Right atrium auricular region (tissue), 2 donors: ENCODE data around the gene OR13A1. TPM values are rescaled to one million over a fixed set of nuclear protein-coding genes. Genes with fewer than 3 reads are reported as not detected.
"Not testable (repeated sequence)": the region's sequence is repeated elsewhere in the genome, so short reads cannot be mapped to it uniquely, and the experiment has no call there.

Experiments used
- DNase-seq: peaks from one replicate; pipeline ENCODE4 v3.0.0-alpha.2; 2019; ENCODE audit warnings: low spot score
- H3K27ac ChIP-seq, 2 donors: fragments of 200-600 bp; sonication (generic); 1 replicate in 1 of 2; 2 replicates in 1 of 2; pipeline ENCODE4 v1.5.1; 2016 to 2019
- H3K27me3 ChIP-seq, 2 donors: fragments of 200-600 bp; sonication (generic); one replicate each; pipeline versions ENCODE4 v1.5.1 to v1.6.0; 2017 to 2019
- H3K36me3 ChIP-seq: fragments of 200-600 bp; sonication (generic); one replicate; pipeline ENCODE4 v1.5.1; 2016
- H3K4me1 ChIP-seq, 2 donors: fragments of 200-600 bp; sonication (generic); one replicate each; pipeline versions ENCODE4 v1.5.1 to v1.6.0; 2017 to 2019
- H3K4me3 ChIP-seq, 2 donors: fragments of 200-600 bp; sonication (generic); 1 replicate in 1 of 2; 2 replicates in 1 of 2; pipeline ENCODE4 v1.5.1; 2017 to 2019; ENCODE audit warnings: mild to moderate bottlenecking in 1 of 2, moderate library complexity in 1 of 2
- H3K9me3 ChIP-seq, 2 donors: fragments of 200-600 bp; sonication (generic); one replicate each; pipeline ENCODE4 v1.5.1; 2019
- CTCF ChIP-seq, 2 donors: fragments of 200-600 bp; sonication (generic); IDR thresholded peaks; one replicate each; pipeline ENCODE4 v1.5.1; 2019; ENCODE audit warnings: antibody characterized with exemption in 2 of 2
- total RNA-seq, 2 donors: library from RNA; depleted of rRNA; stranded (reverse); fragments of >200 nt; gene quantifications; one replicate each; pipeline ENCODE4 v1.1.0, GENCODE V29; 2016

The OR13A1 gene
- total RNA-seq = not detected

DNA sequence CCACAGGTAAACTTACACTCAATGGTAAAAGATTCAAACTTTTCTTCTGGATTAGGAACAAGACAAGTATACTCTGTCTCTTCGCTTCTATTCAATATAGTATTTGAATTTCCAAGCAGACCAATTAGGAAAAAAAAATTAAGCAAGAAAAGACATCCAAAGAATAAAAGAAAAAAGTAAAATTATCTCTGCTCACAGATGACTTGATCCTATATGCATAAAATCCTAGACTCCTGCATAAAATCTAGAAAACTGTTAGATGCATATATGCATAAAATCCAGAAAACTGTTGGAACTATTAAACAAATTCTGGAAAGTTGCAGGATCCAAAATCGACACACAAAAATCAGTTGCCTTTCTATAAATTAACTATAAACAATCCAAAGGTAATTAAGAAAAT is at the start of gene OR13A1:
Gene OR13A1, minus strand, starts transcription at position 101 of the 400 bp plus-strand sequence. CDS start 11,186 bp downstream, outside the sequence.
- Histone ChIP-seq H3K4me3 (no peak within 1 kb of the TSS), H3K4me1 (no peaks in the 10 kb centered on the region), H3K36me3 (no peaks in the 10 kb centered on the region), H3K27me3 (no peaks in the 10 kb centered on the region), H3K27ac (no peak within 1 kb of the TSS), H3K9me3 (peaks cover 0 to 22% of the 10 kb centered on the region in 2 donors)
- no peak for TF ChIP-seq CTCF (IDR thresholded peaks at IDR 0.05)
- no peak for DNase-seq

- H3K9me3 ChIP-seq, H3K27me3 ChIP-seq, H3K36me3 ChIP-seq, DNase-seq, H3K4me3 ChIP-seq, H3K27ac ChIP-seq, H3K4me1 ChIP-seq: not testable (repeated sequence)
Observed at GRCh38 chr10:45361983-45362799, 46.8 kb upstream of the OR13A1 start.

GRCh38 chr10:45358961-45359360 is 43.6 kb upstream of the OR13A1 start:
- not testable (repeated sequence) for H3K36me3 ChIP-seq, H3K4me1 ChIP-seq, H3K4me3 ChIP-seq, DNase-seq, H3K27me3 ChIP-seq, H3K27ac ChIP-seq, H3K9me3 ChIP-seq

- Histone ChIP-seq H3K9me3 (no peaks in the 10 kb centered on the region), H3K27ac (no peak overlapping the region), H3K4me1 (no peaks in the 10 kb centered on the region), H3K4me3 (no peak overlapping the region), H3K27me3 (no peaks in the 10 kb centered on the region), H3K36me3 (no peaks in the 10 kb centered on the region)
- DNase-seq = no peak
- TF ChIP-seq CTCF (IDR thresholded peaks at IDR 0.05) = no peak
Observed at GRCh38 chr10:45355494-45355893, 40.1 kb upstream of the OR13A1 start.

DNA sequence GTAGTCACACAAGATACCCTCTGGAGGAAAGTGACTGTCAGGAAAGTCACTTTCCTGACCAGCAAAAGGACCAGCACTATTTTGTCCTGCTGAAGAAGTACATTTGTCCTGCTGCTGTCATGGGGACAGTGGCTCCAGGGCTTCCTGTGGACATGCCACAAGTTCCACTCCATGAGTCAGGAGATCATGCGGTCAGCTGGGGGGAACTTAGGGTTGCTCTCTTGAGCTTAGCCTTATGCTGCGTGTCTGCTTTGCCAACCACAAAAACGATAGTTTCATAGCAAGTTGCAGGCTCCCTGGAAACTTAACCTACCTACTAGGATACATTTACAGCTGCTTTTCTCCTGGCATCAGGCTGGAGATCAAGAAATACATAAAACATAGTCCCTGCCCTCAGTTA is 38.9 kb upstream of the OR13A1 start:
- DNase-seq = no peak
- H3K27me3 ChIP-seq = no peaks in the 10 kb centered on the region
- no peaks in the 10 kb centered on the region for H3K36me3 ChIP-seq
- H3K9me3 ChIP-seq = no peaks in the 10 kb centered on the region
- H3K4me1 ChIP-seq = no peaks in the 10 kb centered on the region
- H3K27ac ChIP-seq = no peak overlapping the region
- no peak for TF ChIP-seq CTCF (IDR thresholded peaks at IDR 0.05)
- no peak overlapping the region for H3K4me3 ChIP-seq

GRCh38 chr10:45353186-45353585 is 37.8 kb upstream of the OR13A1 start:
- no peak for TF ChIP-seq CTCF (IDR thresholded peaks at IDR 0.05)
- H3K9me3 ChIP-seq = no peaks in the 10 kb centered on the region
- no peak for DNase-seq

GRCh38 chr10:45348196-45348765 is 32.9 kb upstream of the OR13A1 start:
- not testable (repeated sequence) for H3K4me1 ChIP-seq, H3K36me3 ChIP-seq, H3K9me3 ChIP-seq, H3K4me3 ChIP-seq, H3K27me3 ChIP-seq, H3K27ac ChIP-seq, DNase-seq

More at GRCh38 chr10:45353186-45353585, 37.8 kb upstream of the OR13A1 start:
- H3K27ac ChIP-seq = no peak overlapping the region
- no peaks in the 10 kb centered on the region for H3K27me3 ChIP-seq
- H3K4me1 ChIP-seq = no peaks in the 10 kb centered on the region
- H3K4me3 ChIP-seq = no peak overlapping the region
- no peaks in the 10 kb centered on the region for H3K36me3 ChIP-seq

- H3K9me3 ChIP-seq, H3K4me1 ChIP-seq, H3K4me3 ChIP-seq, H3K27me3 ChIP-seq, H3K36me3 ChIP-seq, DNase-seq, H3K27ac ChIP-seq: not testable (repeated sequence)
Observed at GRCh38 chr10:45347464-45347863, 32.1 kb upstream of the OR13A1 start.

- not testable (repeated sequence) for H3K4me1 ChIP-seq, H3K27me3 ChIP-seq, H3K4me3 ChIP-seq, H3K9me3 ChIP-seq, H3K27ac ChIP-seq, H3K36me3 ChIP-seq, DNase-seq
Observed at GRCh38 chr10:45346652-45347335, 31.4 kb upstream of the OR13A1 start.

GRCh38 chr10:45340420-45340819 is 25.0 kb upstream of the OR13A1 start:
- H3K36me3 ChIP-seq, DNase-seq, H3K4me1 ChIP-seq, H3K27ac ChIP-seq, H3K9me3 ChIP-seq, H3K27me3 ChIP-seq, H3K4me3 ChIP-seq: not testable (repeated sequence)
